GM18505 (cell line): ENCODE results near the gene SCYGR8.

Experiments used
- ATAC-seq: cut with Tn5 transposase; IDR thresholded peaks from one replicate; pipeline ENCODE4 v1.9.1; 2021; ENCODE audit not compliant: unreplicated experiment
- POLR2A ChIP-seq: IDR thresholded peaks from 4 replicates; pipeline ENCODE4 v1.6.1; 2011; ENCODE audit warnings: borderline replicate concordance; ENCODE audit not compliant: insufficient read depth, insufficient read length; ENCODE audit errors: extremely low read depth

Gene SCYGR8

DNA sequence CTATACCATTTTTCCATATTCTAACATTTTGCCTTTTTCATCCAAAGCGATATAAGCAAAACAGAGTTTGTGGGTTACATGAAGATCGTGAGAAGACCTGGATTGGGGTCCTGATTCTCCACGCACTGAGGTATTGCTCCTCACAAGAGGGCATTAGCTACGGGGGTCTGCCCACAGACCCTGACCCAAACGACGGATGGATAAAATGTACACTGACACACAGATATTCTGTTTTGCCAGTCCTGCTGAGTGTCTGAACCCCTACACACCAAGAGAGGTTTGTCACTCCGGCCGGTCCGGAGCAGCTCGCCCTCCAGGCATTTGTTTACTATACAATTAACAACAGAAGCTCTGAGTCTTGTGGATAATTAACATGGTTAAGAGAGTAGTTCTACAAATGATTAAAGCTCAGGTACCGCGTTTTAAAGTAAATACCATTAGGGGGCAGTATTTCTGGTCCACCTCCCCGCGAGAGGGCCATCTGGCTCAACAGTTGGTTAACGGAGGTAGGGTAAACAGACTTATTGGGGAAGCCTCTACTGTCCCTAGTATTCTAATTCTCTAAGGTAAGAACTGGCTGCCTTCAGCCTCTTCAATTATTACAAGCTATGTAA, 28.4 kb downstream of the SCYGR8 start:
- no peak for TF ChIP-seq POLR2A
- ATAC-seq: no peak

DNA sequence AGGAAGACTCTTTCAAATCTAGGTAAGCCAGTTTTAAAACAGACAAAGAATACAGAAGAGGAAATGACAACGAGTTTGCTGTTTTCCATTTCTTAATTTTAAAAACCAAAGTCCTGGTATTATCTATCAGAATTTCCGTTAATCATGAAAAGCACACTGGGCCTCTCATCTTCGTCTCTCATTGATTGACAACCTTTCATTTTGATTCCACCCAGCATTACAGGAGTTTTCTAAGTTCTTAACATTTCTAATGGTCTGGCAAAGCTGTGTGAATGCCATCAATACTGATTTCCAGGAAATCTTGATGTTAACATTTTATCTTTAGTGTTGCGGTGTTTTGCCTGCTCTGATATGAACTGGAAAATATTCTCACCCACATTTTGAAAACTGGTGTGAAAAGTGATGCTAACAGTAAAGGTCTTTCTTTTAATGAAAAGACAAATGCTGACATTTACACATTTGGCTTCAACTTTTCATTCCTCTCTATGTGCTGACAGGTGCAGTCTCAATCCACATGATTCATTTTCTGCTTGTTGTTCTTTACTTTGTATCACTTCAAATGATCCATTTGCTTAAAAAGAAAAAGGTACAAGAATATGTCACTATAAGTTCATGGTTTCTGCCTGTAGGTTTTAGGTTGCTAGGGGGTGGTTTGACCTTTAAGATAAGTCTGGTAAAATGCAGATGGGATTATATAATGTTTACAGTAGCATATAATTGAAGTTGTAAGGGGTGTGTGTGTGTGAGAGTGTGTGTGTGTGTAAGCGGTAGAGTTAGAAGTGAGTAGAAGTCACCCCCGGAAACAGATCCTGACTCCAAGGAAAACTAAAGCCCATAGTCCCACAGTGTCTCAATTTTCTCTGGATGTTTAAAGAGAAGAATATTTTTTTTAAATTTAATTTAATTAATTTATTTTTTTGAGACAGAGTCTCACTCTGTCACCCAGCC, 29.5 kb downstream of the SCYGR8 start:
- TF ChIP-seq POLR2A: no peak
- ATAC-seq: no peak

DNA sequence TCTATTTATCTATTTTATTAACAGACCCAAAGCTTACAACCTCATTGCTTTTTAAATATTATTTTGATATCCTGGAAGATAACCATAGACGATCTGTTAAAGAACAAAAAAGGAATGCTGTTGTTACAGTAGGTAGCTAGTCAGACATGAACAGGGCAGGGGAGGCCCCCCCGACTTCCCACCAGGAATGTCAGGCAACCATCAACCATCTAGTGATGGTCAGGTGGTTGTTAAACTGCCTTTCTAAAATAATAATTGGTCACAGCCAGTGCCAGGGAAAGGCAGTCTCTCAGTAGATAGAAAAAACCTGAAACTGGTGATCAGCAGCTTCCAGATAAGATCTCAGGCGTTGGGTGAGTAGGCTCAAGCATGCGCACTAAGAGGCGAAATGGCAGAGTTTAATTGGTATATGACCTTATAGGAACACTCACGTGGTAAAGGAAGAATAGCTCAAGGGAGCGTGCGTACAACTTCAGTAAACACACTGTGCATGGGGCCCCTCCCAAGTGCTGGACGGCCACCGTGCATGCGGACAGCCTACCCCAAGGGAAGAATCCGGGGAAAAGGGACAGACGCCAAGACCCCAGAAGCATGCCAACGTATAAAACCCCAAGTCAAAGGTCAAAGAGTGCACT, 35.4 kb downstream of the SCYGR8 start:
- no peak for TF ChIP-seq POLR2A
- ATAC-seq: no peak

DNA sequence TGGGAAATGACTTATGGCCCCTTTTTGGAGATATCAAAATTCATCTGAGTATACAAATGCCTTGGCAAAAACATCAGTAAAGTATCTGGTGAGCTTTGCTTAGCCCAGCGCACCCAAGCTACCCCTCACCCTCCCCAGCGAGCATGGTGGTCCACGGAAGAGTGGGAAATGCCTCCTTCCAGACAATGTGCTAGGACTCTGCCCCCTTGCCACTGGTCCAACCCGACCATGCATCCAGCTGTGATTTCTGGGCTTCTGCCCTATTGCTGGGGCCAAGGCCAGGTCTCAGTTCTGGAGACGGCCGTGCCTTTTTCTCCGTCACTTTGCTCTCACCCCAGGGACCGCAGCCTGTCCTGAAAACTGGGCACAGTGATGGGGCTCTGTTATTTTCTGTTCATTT, 36.1 kb downstream of the SCYGR8 start:
- no peak for TF ChIP-seq POLR2A
- no peak for ATAC-seq

DNA sequence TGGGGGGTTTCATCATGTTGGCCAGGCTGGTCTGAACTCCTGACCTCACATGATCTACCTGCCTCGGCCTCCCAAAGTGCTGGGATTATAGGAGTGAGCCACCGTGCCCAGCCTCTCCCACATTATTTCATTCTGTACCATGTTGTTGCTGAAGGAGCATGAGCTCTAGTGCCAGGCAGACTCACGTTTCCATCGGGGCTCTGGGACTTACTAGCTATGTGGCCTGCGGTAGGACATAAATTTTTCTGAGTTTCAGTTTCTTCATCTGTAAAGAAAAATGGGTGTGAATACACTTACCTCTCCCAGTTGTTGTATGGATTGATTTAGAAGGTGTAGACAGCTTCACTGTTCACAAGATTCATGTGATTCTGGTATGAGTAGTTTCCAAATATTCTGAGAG, 37.1 kb downstream of the SCYGR8 start:
- no peak for TF ChIP-seq POLR2A
- ATAC-seq: peak; percentile 42

DNA sequence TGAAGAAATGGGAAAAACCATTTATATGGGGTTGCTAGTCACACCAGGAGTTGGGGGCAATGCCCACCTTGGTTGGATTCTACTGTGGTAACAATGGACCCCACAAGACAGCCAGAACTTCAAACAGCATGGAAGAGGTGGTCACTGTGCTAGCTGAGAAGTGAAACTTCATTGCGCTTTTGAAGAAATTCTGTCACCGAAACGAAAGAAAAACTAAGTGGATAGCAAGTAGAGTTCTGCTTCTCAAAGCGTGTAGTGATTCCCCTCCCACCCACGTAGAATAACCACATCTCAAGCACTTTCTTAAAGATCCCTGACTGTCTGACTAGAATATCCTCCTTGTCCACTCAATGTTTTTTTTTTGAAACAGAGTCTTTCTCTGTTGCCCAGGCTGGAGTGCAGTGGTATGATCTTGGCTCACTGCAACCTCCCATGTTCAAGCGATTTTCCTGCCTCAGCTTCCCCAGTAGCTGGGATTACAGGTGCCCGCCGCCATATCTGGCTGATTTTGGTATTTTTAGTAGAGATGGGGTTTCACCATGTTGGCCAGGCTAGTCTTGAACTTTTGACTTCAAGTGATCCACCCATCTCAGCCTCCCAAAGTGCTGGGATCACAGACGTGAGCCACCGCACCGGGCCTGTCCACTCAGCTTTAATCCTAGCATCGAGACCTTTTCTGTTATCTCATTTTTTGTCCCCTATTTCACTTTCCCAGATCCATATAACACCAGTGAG, 37.9 kb downstream of the SCYGR8 start:
- TF ChIP-seq POLR2A: no peak
- peak; percentile 89 for ATAC-seq

DNA sequence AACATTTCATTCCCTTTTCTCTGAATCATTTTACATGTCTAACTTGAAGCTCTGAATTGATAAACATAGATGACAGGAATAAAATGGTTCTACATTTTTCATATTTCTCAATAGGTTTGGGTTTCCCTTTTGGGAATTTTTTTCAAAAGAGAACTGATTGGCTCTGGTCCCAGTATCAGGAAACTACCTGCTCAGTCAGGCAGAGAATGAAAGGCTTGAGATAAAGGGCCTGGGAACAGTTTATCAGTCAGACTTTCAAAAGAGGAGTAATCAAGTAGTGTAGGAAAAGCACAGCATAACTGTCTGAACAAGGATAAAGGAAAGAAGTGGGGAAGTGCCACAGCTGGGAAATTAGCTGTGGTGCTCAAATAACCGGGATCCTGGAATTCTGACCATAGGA, 39.6 kb downstream of the SCYGR8 start:
- no peak for TF ChIP-seq POLR2A
- no peak for ATAC-seq

DNA sequence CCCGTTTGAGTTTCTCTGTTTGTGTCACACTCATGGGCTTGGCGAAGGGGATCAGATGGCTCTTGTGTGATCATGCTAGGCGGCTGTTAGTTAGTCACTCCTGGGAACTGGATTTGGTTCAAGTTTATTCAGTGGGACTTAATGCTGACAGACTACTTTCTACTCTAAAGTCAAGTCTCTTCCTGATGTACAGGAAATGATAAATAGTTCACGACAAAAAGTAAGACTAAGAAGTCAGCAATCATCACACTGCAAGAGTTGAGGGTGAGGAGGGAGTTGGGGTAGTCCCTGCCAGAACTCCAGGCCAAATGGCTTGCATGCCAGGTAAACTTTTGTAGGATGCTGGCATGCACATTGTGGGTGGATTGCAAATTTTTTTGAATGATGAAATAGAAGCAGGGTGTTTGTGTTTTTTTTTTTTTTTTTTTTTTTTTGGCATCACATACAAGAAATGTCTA, 42.9 kb downstream of the SCYGR8 start:
- no peak for ATAC-seq
- TF ChIP-seq POLR2A: no peak

DNA sequence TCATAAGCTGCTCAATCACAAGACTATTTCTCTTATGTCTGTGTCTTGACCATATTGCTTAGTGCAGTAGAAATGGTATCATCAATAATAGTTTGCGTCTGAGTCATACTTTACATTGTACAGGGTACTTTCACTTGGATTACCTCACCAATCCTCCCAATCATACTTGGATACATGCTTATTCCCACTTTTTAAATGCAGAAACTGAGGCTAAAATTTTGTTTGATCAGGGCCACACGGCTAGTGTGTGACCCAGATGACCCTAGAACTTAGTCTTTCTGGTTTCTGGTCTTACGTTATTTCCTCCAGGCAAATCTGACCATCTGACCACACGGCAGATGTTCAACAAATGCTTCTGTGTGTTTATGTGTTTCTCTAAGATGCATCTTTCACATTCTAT, 44.1 kb downstream of the SCYGR8 start:
- no peak for ATAC-seq
- TF ChIP-seq POLR2A: no peak

DNA sequence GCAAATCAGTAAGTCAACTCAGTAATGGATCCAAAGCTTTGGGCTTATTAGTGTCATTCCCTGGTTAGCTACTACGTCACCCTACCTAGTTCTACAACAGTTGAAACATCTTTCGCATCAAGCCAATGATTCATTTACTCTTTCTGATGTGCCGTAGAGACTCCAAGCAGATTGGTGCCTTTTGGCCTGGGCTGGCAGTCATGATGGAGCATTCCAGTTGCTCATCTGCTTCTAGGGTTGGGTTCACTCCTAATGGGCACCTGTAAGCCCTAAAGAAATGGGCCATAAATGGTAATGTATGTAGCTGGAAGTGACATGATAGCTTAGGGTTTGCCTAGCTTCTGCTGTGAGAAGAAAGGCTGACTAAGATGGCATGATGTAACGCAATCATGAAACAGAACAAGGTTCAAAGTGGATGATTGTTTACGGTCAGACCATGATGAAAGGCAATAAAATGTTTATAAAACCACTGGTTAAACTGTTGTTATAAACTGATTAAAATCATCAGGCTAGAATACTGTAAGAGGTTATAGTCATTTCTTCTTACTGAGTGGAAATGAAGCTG, 47.5 kb downstream of the SCYGR8 start:
- no peak for ATAC-seq
- TF ChIP-seq POLR2A: no peak
